Lung (tissue), 12 donors: ENCODE measurements around the gene SNW1. TPM values are rescaled to one million over a fixed set of nuclear protein-coding genes. Genes with fewer than 3 reads are reported as not detected.
A peak's percentile ranks its signal among the peaks of the same experiment; 100 is the strongest.

ENCODE experiments used
- ATAC-seq: fragments of 200-7000 bp; cut with Tn5 transposase; one replicate; pipeline ENCODE4 v1.9.1; 2020; ENCODE audit warnings: moderate number of reproducible peaks; ENCODE audit not compliant: insufficient read depth, low FRiP score
- DNase-seq, 3 donors: peaks; one replicate each; pipeline ENCODE4 v3.0.0-alpha.2; 2013 to 2017
- H3K27ac ChIP-seq, 2 donors: one replicate each; pipeline ENCODE4 v1.5.1; 2013; ENCODE audit warnings: mild to moderate bottlenecking in 2 of 2, moderate library complexity in 2 of 2, control low read depth in 1 of 2, inconsistent platforms in 1 of 2, low read depth in 1 of 2, low read length in 1 of 2
- H3K27me3 ChIP-seq, 3 donors: one replicate each; pipeline ENCODE4 v1.5.1; 2013; ENCODE audit warnings: low read length in 2 of 3; ENCODE audit not compliant: control insufficient read depth in 3 of 3, insufficient read depth in 3 of 3
- H3K36me3 ChIP-seq, 4 donors: one replicate each; pipeline ENCODE4 v1.5.1; 2013; ENCODE audit warnings: low read length in 4 of 4, mild to moderate bottlenecking in 1 of 4, moderate library complexity in 1 of 4; ENCODE audit not compliant: control insufficient read depth in 4 of 4, insufficient read depth in 4 of 4
- H3K4me1 ChIP-seq, 5 donors: one replicate each; pipeline ENCODE4 v1.5.1; 2013; ENCODE audit warnings: low read length in 5 of 5, mild to moderate bottlenecking in 2 of 5, moderate library complexity in 1 of 5; ENCODE audit not compliant: control insufficient read depth in 5 of 5, insufficient read depth in 5 of 5
- H3K4me3 ChIP-seq: one replicate; pipeline ENCODE4 v1.5.1; 2013; ENCODE audit warnings: mild to moderate bottlenecking, control low read depth, moderate library complexity
- H3K9ac ChIP-seq, 2 donors: one replicate each; pipeline ENCODE4 v1.5.1; 2013; ENCODE audit warnings: low read length in 2 of 2, control low read depth in 1 of 2; ENCODE audit not compliant: insufficient read depth in 1 of 2
- H3K9me3 ChIP-seq, 4 donors: one replicate each; pipeline ENCODE4 v1.5.1; 2013; ENCODE audit warnings: low read length in 3 of 4, mild to moderate bottlenecking in 1 of 4, moderate library complexity in 1 of 4; ENCODE audit not compliant: control insufficient read depth in 4 of 4, insufficient read depth in 3 of 4
- WGBS, 2 donors: extraction: QIAGEN DNeasy Blood & Tissue Kit; methylation state at CpG; one replicate each; pipeline ENCODE4 v1.1.7; 2013; 5-methylcytosine and 5-hydroxymethylcytosine counted together
- polyA plus RNA-seq, 2 donors: library from polyadenylated mRNA; stranded (reverse); fragments of 200-250 nt; gene quantifications; one replicate each; pipeline ENCODE4 v1.2.1, GENCODE V29; 2013
- total RNA-seq, 2 donors: library from RNA; depleted of rRNA in 1 of 2; stranded (reverse); fragments of >200 nt in 1 of 2; gene quantifications; one replicate each; pipeline ENCODE4 v1.2.1, GENCODE V29; 2014 to 2021
- TF ChIP-seq, protein P1 (sequence below): IDR thresholded peaks from 2 replicates; pipeline ENCODE4 v1.5.1; 2012; ENCODE audit warnings: mild to moderate bottlenecking; ENCODE audit errors: control extremely low read depth, extremely low read depth
- donor health status: control.
- donor health status: control.
- donor health status: Bipolar disorder and iron deficiency.
- donor health status: healthy.
- donor health status: DM: yes; HTN: yes; CAD: no.

Gene SNW1
- total and polyA plus RNA-seq, 4 donors = 23.9 to 86.3 (median 47.8) TPM

DNA sequence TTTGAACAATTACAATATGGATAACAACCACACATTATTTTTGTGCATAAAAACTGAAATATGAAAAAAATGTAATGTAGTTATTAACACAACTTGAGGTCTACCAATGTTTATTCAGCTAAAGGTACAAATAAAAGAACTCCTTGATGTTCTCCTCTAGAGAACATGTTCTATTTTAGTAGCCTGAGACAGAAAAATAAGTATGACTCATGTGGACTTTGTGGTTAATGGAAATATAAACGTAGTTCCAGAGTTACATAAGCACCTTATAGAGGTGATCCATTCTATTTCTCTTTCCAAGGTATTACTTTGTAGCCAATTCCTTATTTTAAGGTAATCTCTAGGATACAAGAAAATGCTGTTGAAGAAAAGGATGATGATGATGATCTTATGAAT lies 78.8 kb downstream of the SNW1 start:
- H3K27me3 ChIP-seq = no peaks in the 10 kb centered on the region
- H3K9ac ChIP-seq = no peak overlapping the region
- WGBS, 2 donors = 21 to 45% methylated on average over 1 of the region's 1 CpG
- no peaks in the 10 kb centered on the region for H3K9me3 ChIP-seq
- H3K4me1 ChIP-seq = no peaks in the 10 kb centered on the region
- no peak for ATAC-seq
- peaks cover 7 to 22% (median 14%) of the 10 kb centered on the region in 4 donors for H3K36me3 ChIP-seq
- no peak overlapping the region for H3K4me3 ChIP-seq
- TF ChIP-seq, protein P1, sequence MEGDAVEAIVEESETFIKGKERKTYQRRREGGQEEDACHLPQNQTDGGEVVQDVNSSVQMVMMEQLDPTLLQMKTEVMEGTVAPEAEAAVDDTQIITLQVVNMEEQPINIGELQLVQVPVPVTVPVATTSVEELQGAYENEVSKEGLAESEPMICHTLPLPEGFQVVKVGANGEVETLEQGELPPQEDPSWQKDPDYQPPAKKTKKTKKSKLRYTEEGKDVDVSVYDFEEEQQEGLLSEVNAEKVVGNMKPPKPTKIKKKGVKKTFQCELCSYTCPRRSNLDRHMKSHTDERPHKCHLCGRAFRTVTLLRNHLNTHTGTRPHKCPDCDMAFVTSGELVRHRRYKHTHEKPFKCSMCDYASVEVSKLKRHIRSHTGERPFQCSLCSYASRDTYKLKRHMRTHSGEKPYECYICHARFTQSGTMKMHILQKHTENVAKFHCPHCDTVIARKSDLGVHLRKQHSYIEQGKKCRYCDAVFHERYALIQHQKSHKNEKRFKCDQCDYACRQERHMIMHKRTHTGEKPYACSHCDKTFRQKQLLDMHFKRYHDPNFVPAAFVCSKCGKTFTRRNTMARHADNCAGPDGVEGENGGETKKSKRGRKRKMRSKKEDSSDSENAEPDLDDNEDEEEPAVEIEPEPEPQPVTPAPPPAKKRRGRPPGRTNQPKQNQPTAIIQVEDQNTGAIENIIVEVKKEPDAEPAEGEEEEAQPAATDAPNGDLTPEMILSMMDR = no peak
- H3K27ac ChIP-seq = no peak overlapping the region
- DNase-seq = no peak

DNA sequence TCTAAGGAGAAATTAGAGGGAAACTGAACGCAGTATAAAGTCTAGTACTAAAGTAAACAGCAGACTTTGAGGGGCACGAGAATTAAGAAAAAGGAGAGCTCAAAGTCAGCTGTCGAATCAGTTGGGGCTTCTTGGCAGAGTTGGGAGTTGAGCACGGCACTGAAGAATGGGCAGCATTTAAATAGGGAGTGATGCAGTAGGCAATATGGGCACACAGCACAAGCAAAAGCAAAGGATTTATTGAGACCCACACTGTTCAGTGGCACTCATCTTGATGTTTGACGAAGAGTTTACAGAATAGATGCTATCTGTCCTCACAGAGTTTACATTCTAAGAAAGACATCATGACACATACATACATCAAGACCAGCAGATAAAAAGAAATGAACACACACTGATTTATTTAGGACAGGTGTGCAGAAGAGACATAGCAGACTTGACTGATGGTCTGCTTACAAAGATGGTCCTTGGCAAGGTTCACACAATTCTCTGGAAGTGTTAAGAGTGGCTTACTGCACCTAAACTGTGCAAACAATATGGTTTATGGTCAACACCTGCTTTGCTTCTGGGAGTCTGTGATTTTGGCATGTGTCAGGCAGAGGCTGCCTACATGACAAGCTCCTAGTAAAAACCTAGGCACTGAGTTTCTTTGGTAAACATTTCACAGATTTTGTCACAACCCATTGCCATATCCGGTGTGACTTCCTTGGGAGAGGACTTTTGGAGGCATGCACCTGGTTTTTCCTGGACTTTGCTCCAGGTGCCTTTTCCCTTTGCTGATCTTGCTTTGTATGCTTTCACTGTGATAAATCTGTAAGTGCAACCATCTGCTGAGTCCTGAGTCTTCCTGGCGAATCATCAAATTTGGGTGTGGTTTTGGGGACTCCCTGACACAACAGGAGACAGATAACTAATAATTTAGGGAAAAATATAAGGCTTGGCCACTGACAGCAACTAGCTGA lies 79.5 kb downstream of the SNW1 start:
- H3K9me3 ChIP-seq = no peaks in the 10 kb centered on the region
- WGBS, 2 donors = 75 to 83% methylated on average over 7 of the region's 7 CpGs
- DNase-seq (no peak), ATAC-seq (no peak)
- H3K9ac ChIP-seq = no peak overlapping the region
- H3K4me3 ChIP-seq = no peak overlapping the region
- TF ChIP-seq, protein P1 = no peak
- peaks cover 5 to 20% (median 16%) of the 10 kb centered on the region in 4 donors for H3K36me3 ChIP-seq
- peak overlapping the region in 1 of 2 donors; percentile 8 for H3K27ac ChIP-seq
- H3K4me1 ChIP-seq = no peaks in the 10 kb centered on the region
- no peaks in the 10 kb centered on the region for H3K27me3 ChIP-seq

DNA sequence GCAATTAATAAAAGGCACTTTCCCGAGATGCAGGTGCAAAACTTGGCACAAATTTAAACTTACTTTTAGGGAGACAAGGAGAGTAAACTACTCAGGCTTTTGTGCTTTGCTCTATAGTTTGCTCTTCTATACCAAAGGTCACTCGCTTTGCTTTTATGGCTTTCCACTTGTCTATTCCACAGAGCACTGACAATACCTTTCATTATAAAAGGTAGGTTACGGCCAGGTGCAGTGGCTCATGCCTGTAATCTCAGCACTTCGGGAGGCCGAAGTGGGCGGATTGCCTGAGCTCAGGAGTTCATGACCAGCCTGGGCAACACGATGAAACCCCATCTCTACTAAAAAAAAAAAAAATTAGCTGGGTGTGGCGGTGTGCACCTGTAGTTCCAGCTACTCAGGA lies 86.0 kb downstream of the SNW1 start:
- no peak overlapping the region for H3K4me3 ChIP-seq
- no peak overlapping the region for H3K9ac ChIP-seq
- no peaks in the 10 kb centered on the region for H3K4me1 ChIP-seq
- TF ChIP-seq, protein P1 = no peak
- 77 to 97% methylated on average over 8 of the region's 8 CpGs for WGBS, 2 donors
- peaks cover 14 to 42% (median 27%) of the 10 kb centered on the region in 4 donors for H3K36me3 ChIP-seq
- no peaks in the 10 kb centered on the region for H3K9me3 ChIP-seq
- no peaks in the 10 kb centered on the region for H3K27me3 ChIP-seq
- ATAC-seq (no peak), DNase-seq (no peak)
- H3K27ac ChIP-seq = no peak overlapping the region
